BLaER1 treated with 17β-estradiol and CSF1 and Interleukin-3, amounts not matched to agents 10 nM and 100 nM (cell line): ENCODE measurements around the gene ASIC2.

Experiments used
- H3K27ac ChIP-seq, 11 experiments: shearing (Covaris generic); formaldehyde crosslinking; 2 replicates each; pipeline ENCODE4 v1.8.1; 2022
- H3K27me3 ChIP-seq, 11 experiments: shearing (Covaris generic); formaldehyde crosslinking; 2 replicates each; pipeline ENCODE4 v1.8.1; 2022
- H3K36me3 ChIP-seq, 11 experiments: shearing (Covaris generic); formaldehyde crosslinking; 2 replicates each; pipeline ENCODE4 v1.8.1; 2022
- H3K4me1 ChIP-seq, 10 experiments: shearing (Covaris generic); formaldehyde crosslinking; 2 replicates each; pipeline ENCODE4 v1.8.1; 2022
- H3K4me2 ChIP-seq, 11 experiments: shearing (Covaris generic); formaldehyde crosslinking; 2 replicates each; pipeline ENCODE4 v1.8.1; 2022
- H3K4me3 ChIP-seq, 10 experiments: shearing (Covaris generic); formaldehyde crosslinking; 2 replicates each; pipeline ENCODE4 v1.8.1; 2022
- H3K9ac ChIP-seq, 11 experiments: shearing (Covaris generic); formaldehyde crosslinking; 2 replicates each; pipeline ENCODE4 v1.8.1; 2022
- H3K9me3 ChIP-seq, 11 experiments: shearing (Covaris generic); formaldehyde crosslinking; replicated peaks in 1 of 11; 2 replicates each; pipeline ENCODE4 v1.8.1; 2022
- H4K20me1 ChIP-seq, 11 experiments: shearing (Covaris generic); formaldehyde crosslinking; 2 replicates each; pipeline ENCODE4 v1.8.1; 2022
- Cebpa-rat ChIP-seq, 11 experiments: shearing (Covaris generic); IDR thresholded peaks; 2 replicates each; pipeline ENCODE4 v1.8.1; 2022

The ASIC2 gene

GRCh38 chr17:33171931-33172330, 121.2 kb downstream of the ASIC2 start:
- Histone ChIP-seq H3K36me3 (no peaks in the 10 kb centered on the region), H3K4me1 (peaks cover 0 to 12% (median 7%) of the 10 kb centered on the region in 10 experiments; a peak in 11 of 20 replicates), H3K9ac (no peak overlapping the region), H3K4me3 (no peak overlapping the region), H4K20me1 (no peaks in the 10 kb centered on the region), H3K27ac (no peak overlapping the region), H3K9me3 (no peaks in the 10 kb centered on the region), H3K27me3 (no peaks in the 10 kb centered on the region), H3K4me2 (peak overlapping the region in 8 of 11 experiments; percentile 2 to 55 (median 40); a peak in 13 of 22 replicates)
- TF ChIP-seq Cebpa-rat (IDR thresholded peaks at IDR 0.05), result no peak

- Histone ChIP-seq H4K20me1 (no peaks in the 10 kb centered on the region), H3K9me3 (no peaks in the 10 kb centered on the region)
- TF ChIP-seq Cebpa-rat (IDR thresholded peaks at IDR 0.05), result no peak
These were observed 123.4 kb downstream of the ASIC2 start for GRCh38 chr17:33169580-33170285.

GRCh38 chr17:33167736-33168135, 125.4 kb downstream of the ASIC2 start:
- no peaks in the 10 kb centered on the region for H3K27me3 ChIP-seq
- no peak overlapping the region for H3K4me2 ChIP-seq
- no peak overlapping the region for H3K27ac ChIP-seq
- H3K9me3 ChIP-seq, result no peaks in the 10 kb centered on the region
- no peaks in the 10 kb centered on the region; a peak in 1 of 22 replicates for H4K20me1 ChIP-seq
- TF ChIP-seq Cebpa-rat (IDR thresholded peaks at IDR 0.05), result no peak
- no peak overlapping the region for H3K4me3 ChIP-seq
- peaks cover 0 to 12% (median 7%) of the 10 kb centered on the region in 10 experiments; a peak in 11 of 20 replicates for H3K4me1 ChIP-seq
- H3K9ac ChIP-seq, result no peak overlapping the region
- no peaks in the 10 kb centered on the region for H3K36me3 ChIP-seq

More at GRCh38 chr17:33169580-33170285, 123.4 kb downstream of the ASIC2 start:
- Histone ChIP-seq H3K27me3 (no peaks in the 10 kb centered on the region), H3K4me2 (no peak overlapping the region), H3K9ac (no peak overlapping the region), H3K4me3 (no peak overlapping the region), H3K36me3 (no peaks in the 10 kb centered on the region), H3K27ac (no peak overlapping the region), H3K4me1 (peaks cover 0 to 12% (median 7%) of the 10 kb centered on the region in 10 experiments; a peak in 11 of 20 replicates)

GRCh38 chr17:33166472-33166871, 126.6 kb downstream of the ASIC2 start:
- Histone ChIP-seq H4K20me1 (no peaks in the 10 kb centered on the region; a peak in 1 of 22 replicates), H3K9me3 (no peaks in the 10 kb centered on the region), H3K36me3 (no peaks in the 10 kb centered on the region), H3K4me2 (no peak overlapping the region), H3K4me3 (no peak overlapping the region), H3K27ac (no peak overlapping the region), H3K4me1 (peaks cover 0 to 3% (median 1%) of the 10 kb centered on the region in 10 experiments; a peak in 10 of 20 replicates), H3K27me3 (no peaks in the 10 kb centered on the region), H3K9ac (no peak overlapping the region)
- no peak for TF ChIP-seq Cebpa-rat (IDR thresholded peaks at IDR 0.05)

- Histone ChIP-seq H3K27me3 (no peaks in the 10 kb centered on the region), H4K20me1 (peaks cover 0 to 4% (median 0%) of the 10 kb centered on the region in 11 experiments; a peak in 1 of 22 replicates), H3K4me2 (no peak overlapping the region), H3K4me3 (no peak overlapping the region), H3K27ac (no peak overlapping the region), H3K9me3 (no peaks in the 10 kb centered on the region), H3K36me3 (no peaks in the 10 kb centered on the region), H3K9ac (no peak overlapping the region), H3K4me1 (no peaks in the 10 kb centered on the region)
- no peak for TF ChIP-seq Cebpa-rat (IDR thresholded peaks at IDR 0.05)
These were observed 128.8 kb downstream of the ASIC2 start for GRCh38 chr17:33164169-33164881.

- Histone ChIP-seq H3K36me3 (no peaks in the 10 kb centered on the region), H3K4me3 (no peak overlapping the region), H3K9ac (no peak overlapping the region), H3K27ac (no peak overlapping the region), H3K27me3 (no peaks in the 10 kb centered on the region), H4K20me1 (peaks cover 0 to 4% (median 0%) of the 10 kb centered on the region in 11 experiments; a peak in 2 of 22 replicates), H3K4me2 (no peak overlapping the region), H3K9me3 (no peaks in the 10 kb centered on the region), H3K4me1 (no peaks in the 10 kb centered on the region)
- TF ChIP-seq Cebpa-rat (IDR thresholded peaks at IDR 0.05), result no peak
These were observed 129.4 kb downstream of the ASIC2 start for GRCh38 chr17:33163533-33164168.

GRCh38 chr17:33154869-33155455, 138.1 kb downstream of the ASIC2 start:
- Histone ChIP-seq H3K36me3 (no peaks in the 10 kb centered on the region), H3K4me2 (peak overlapping the region in 8 of 11 experiments; percentile 87 to 98 (median 89); a peak in 14 of 22 replicates), H3K9ac (no peak overlapping the region), H4K20me1 (peaks cover 0 to 15% (median 0%) of the 10 kb centered on the region in 11 experiments; a peak in 4 of 22 replicates), H3K4me3 (no peak overlapping the region), H3K27ac (no peak overlapping the region), H3K27me3 (peaks cover 0 to 7% (median 0%) of the 10 kb centered on the region in 11 experiments; a peak in 1 of 22 replicates), H3K4me1 (peaks cover 32 to 59% (median 53%) of the 10 kb centered on the region in 10 experiments), H3K9me3 (no peaks in the 10 kb centered on the region)
- no peak for TF ChIP-seq Cebpa-rat (IDR thresholded peaks at IDR 0.05)

- peaks cover 0 to 15% (median 0%) of the 10 kb centered on the region in 11 experiments; a peak in 3 of 22 replicates for H4K20me1 ChIP-seq
- H3K36me3 ChIP-seq, result no peaks in the 10 kb centered on the region
- peak overlapping the region in 7 of 10 experiments; percentile 17 to 47 (median 36); a peak in 12 of 20 replicates for H3K4me3 ChIP-seq
- TF ChIP-seq Cebpa-rat (IDR thresholded peaks at IDR 0.05), result no peak
- H3K27ac ChIP-seq, result 0 out of 22 replicates have a peak overlapping the region, but pooled peaks of 1 of the 11 experiments have one; percentile 35
- H3K9me3 ChIP-seq, result no peaks in the 10 kb centered on the region
- H3K9ac ChIP-seq, result peak overlapping the region in 1 of 11 experiments; percentile 0; a peak in 1 of 22 replicates
- peak overlapping the region; percentile 35 to 98 (median 88) for H3K4me2 ChIP-seq
- peaks cover 32 to 56% (median 53%) of the 10 kb centered on the region in 10 experiments for H3K4me1 ChIP-seq
- peaks cover 0 to 7% (median 0%) of the 10 kb centered on the region in 11 experiments; a peak in 1 of 22 replicates for H3K27me3 ChIP-seq
These were observed 140.3 kb downstream of the ASIC2 start for GRCh38 chr17:33152783-33153182.
